Effector CD8-positive, alpha-beta T cell (primary cell): ENCODE measurements around the gene NCKAP5.

Experiments
- DNase-seq: peaks from one replicate; lab custom pipeline; 2025; lab: John Stamatoyannopoulos, UW

NCKAP5 gene

DNA sequence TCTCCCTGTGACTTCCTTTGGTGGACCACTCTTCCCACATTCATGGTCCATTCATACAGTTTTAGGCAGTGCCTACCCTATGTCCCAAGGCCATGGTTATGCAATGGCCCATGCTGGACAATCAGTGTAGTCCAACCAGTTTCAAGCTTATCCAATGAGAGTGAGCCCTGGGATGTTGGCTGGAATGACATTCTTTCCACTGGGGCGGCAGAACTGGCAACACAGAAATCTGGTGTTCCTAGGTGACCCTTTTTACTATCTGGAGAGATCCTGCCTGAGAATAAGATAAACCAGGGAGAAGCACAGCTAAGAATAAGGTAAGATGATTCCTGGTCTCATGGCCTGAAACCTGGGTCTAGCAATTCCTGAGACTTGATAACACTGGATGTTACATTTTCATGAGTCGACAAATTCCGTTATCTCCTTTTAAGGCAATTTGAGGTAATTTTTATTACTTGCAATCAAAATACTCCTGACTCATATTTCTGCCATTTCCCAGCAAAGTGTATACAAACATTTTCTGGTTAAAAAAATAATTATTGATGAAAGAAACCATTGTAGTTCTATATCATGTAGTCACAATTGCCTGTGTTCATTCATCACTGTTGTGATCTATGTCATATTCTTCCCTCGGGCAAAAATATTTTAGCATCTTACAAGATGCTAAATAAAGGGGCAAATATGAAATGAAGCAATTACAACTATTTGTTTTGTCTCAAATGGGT lies 626.8 kb downstream of the NCKAP5 start:
- no peak for DNase-seq

DNA sequence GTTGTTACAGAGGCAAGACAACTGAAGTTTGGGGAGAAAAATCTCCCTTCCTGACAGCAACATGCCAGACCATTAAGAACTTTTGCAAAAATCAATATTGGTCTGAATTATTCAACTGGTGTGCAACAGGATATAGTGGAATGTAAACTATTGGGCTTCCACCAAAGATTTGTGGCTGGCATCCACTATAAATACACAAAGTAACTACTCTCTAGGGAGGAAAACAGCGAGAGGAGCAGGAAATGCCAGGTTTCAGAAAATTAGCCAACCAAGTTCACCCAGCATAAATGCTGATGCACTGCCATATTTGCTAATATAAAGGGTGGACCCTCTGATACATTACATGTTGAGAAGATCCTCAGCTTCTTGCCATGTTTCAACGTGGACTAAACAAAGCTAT lies 630.6 kb downstream of the NCKAP5 start:
- DNase-seq, result no peak

DNA sequence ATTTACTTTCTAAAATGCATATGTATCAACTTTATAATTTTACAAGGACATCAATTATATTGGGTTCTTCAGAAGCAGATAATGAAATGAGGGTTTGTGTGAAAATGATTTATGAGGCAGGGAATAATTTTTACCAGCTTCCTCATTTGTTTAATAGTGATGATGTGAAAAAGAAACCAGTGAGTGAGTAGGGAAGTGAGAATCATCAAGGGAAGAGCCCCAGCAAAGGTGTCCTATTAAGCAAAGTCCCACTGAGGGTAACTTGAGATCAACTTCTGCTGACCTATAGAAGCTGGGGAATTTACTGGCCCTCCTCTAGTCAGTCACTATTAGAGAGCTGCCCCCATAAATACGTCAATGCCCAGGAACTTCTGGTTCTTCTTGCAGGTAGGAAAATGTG lies 631.5 kb downstream of the NCKAP5 start:
- DNase-seq, result no peak

DNA sequence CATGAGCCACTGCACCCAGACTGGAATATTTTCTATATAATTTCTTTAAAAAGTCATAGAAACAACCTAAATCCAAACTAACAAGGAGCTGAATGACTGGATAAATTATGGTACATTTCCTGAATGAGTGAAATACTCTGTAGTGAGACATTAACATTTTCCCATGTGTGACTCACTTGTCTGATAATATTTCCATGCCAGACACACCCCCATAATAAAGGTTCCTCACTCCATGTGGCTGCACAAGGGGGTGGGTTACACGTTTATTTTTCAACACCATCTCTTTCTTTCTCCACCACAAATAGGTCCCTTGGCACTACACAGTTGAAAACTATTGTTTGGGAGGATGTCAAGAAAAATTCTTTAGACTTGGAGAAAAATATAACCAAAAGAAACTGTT lies 632.0 kb downstream of the NCKAP5 start:
- DNase-seq, result no peak

DNA sequence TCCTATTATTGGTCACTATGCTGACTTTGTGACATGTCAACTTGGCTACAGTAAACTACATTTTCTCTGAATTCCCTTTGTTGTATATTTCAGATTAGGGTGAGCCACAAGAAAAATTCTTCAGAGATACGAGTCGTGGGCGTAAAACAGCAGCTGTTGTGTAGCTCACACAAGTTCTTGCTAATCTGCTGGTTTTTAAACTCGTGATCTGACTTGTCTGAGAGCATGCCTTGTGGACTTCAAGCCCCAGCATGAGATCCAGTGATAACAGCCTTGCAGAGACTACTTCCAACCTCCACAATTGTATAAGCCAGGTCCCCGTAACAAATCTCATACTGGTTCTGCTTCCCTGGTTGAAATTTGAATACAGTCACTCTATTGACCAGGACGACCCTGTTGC lies 638.5 kb downstream of the NCKAP5 start:
- no peak for DNase-seq

DNA sequence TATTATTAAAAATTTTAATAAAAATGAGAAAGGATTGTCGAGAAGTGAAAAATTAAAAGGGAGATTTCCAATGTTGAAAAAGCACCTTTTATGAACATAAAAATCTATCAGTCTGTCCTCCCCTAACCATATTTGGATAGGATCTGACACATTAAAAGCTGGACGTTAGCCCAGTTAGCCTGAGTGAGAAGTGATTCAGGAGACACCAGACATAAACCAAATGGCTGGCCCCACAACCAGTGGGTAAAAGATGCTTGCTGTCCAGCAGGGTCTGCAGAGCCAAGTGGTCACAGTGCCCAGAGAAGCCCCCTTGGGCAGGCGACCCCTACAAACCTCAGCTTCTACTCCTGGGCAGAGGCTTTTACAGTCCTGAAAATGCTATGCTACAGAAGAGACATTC lies 644.5 kb downstream of the NCKAP5 start:
- no peak for DNase-seq

DNA sequence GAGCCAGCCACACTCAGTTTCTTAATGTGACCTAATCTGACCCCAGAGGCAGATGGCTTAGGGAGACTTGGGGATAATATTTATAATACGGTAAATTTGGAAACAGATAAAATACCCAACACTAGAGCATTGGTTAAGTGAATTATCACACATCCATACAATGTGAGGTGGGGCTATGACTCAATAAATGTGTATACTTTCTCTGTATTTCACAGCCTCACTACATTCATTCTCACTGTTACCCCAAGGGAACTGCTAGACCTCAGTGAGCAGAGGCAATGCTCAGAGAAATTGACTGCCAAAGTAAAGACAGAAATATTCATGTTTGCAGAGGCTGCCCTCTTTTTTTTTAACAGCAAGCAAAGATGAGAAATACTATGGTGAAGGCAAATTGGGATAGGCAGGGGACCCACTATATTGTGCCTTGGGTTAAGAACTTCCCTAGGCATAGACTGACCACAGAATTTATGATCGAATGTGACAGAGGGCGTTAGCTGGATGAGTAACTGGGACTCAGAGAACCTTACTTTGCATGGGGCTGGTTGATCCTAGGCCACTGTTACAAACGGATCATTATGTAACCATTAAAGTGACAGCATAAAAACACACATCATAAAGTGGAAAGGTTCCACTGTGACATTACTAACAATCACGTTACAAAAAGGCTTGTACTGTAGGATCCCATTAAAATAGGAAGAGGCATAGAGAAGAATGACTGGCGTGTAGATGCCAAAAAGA lies 652.3 kb downstream of the NCKAP5 start:
- no peak for DNase-seq

DNA sequence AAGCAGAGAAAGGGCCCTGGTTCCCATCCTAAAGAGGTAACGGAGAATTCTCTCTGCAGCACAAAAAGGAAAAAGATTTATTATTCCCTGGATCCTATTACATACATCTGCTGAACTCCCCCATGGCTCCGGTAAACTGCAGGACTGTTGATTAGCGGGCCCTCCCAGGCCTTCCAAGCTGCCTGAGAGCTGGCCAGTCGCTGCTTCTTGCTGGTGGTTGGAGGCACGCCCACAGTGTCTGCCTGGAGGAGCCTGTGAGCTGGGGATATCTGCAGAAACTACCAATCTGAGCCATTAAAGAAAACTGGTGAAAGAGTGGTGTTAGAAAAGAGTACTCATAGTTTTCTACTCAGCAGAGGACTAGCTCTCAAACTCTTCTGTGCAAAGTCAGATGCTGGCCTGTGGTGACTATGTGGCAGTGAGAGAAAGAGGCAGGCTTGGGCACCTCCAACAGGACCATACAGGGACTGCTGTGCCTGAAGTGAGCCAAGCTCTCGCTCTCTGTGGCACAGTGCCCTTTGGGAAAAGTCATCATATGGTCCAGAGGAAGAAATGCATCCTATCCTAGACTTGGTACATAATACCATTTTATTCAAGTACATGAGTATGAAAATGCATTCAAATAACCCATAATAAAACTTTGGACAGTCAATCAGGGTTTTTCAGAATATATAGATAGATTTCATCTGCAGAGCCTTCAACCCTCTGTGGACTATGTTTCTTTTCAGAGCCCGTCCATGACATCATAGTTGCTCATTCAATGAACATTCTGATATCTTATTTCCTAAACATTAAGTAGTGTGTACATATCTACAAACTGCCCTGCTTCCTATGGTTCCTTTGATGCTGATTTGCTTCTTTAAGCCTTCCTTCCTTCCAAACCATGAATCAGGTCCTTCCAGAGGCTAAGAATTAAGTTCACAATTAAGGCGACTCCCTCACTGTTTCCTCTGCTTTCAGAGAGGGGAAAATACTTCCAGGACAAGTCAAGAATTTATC lies 656.2 kb downstream of the NCKAP5 start:
- no peak for DNase-seq

DNA sequence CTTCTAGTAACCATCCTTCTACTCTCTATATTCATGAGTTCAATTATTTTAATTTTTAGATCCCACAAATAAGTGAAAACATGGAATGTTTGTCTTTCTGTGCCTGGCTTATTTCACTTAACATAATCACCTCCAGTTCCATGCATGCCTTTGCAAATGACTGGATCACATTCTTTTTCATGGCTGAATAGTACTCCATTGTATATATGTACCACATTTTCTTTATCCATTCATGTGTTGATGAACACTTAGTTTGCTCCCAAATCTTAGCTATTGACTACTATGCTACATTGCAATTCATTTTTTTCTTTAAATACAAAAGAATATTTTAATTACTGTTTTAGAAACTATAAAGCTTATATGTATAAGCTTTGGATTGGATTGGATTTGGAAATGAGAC lies 657.8 kb downstream of the NCKAP5 start:
- no peak for DNase-seq

DNA sequence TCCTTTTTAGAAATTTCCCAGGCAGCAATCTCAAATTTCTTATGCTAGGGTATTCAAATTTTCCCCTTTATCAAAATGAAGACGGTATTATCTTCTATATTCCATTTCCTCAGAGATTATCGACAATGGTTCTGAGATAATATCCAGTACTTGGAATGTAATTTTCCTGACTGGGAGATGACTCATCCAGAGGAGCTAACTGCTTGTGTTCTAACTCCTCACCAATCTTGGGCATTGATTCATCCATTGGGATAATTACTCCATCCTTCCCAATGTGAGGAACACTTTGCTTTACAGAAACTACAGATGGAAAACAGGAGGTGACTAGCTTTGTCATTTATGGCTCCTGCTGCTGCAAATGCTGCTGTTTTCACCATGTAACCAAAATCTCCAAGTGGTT lies 658.8 kb downstream of the NCKAP5 start:
- DNase-seq, result no peak

DNA sequence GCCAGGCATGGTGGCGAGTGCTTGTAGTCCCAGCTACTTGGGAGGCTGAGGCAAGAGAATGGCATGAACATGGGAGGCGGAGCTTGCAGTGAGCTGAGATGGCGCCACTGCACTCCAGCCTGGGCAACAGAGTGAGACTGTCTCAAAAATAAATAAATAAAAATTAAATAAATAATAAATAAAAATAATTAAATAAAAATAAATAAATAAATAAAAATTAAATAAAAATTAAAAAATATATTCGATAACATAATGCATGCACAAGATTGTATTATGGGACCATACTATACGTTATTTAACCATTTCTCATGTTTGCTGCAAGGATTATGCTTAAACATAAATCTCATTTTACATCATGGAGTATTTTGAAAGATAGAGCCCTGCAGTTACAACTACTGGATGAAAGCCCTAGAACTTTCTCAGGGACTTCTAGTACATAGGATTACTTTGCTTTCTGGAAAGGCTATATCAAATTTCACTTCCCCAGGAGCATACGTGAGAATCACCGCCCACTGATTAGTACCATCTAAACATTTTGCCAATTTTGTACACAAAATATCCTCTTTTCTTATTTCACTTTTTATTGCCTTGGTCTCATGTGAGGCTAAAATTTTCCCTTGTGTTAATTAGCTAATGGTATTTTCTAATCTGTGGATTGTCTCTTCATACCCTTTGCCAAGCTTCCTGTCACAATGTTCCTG lies 664.0 kb downstream of the NCKAP5 start:
- no peak for DNase-seq

DNA sequence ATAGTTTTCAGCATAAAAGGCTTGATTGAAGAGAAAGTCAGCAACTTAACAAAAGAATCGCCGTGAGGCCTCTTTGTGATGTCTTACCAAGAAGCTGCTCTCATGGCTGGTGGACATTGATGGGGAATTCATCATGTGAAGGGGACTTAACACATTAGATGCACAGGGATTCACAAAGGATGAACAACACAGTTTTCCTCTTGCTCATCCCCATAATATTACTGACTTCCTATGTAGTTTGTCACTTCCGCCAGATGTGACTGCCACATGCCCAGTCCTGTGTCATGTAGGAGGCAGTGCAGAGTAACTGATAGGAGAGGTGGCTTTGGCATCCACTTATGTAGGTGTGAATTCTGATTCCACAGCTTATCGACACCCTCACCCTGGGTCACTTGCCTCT lies 665.6 kb downstream of the NCKAP5 start:
- DNase-seq, result no peak

DNA sequence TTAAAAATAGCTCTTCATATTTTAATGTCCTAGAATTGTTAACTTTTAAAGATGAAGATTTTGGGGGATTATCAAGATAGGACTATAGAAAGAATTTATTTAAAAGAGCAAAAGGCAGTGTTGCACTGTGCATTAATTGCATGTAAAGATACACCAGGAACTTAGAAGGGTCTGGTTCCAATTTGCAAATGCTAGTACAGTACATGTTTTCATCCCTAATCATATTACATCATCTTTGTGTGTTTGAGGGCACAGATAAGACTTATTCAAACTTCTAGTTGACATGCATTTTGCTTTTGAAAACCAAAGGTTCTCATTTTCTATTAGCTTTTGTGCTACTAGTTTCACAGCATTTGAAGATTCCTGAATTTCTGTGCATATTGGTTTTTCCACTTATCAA lies 666.6 kb downstream of the NCKAP5 start:
- no peak for DNase-seq

DNA sequence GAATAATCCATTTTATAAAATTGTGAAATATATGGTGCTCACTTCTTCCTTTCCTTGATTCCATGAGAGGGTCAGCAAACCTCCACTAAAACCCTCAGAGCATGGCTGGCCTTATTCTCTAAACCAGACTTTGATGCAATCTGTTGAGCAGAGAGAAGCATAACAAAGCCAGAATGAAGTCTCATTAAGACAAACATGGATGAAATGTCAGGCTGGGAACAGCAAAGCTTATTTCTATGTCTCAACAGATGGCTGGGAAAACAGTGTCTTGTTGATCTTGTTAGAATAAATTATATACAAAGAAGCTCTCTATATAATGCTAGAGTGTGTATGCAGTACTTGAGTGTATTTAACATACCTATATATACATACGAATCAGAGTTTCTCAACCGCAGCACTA lies 671.2 kb downstream of the NCKAP5 start:
- DNase-seq, result no peak

DNA sequence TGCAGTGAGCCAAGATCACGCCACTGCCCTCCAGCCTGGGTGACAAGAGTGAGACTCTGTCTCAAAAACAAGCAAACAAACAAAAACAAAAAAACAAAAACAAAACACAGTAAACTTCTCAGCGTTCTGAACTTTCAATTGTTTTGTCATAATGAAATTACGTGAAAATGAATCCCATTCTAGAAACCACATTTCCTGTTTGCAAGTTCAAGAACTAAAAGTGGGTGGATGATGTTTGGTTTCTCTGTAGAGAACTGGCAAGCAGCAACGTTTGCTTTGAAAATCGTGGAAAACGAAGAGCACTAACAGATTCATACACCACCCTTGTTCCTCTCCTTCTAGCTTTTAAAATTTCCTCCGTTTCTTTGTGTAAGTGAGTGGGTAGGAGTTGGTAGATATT lies 672.2 kb downstream of the NCKAP5 start:
- no peak for DNase-seq

DNA sequence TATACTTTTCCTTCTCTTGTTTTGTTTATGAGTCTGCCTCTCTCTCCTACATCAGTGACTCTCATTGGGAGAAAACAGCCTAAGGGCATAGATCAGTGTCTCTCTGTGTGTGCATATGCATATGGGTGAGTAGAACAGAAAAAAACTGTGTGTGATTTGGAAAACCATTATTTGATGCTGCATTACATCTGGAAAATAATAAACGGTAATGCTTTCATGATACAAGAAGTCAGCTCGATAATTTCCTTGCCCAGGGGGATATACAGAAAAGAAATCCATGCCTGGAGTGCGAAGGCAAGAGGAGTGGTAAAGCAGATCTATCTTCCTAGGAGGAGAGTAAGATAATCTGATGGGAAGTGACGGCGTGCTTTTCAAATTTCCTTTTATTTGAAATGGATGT lies 676.8 kb downstream of the NCKAP5 start:
- DNase-seq, result no peak

DNA sequence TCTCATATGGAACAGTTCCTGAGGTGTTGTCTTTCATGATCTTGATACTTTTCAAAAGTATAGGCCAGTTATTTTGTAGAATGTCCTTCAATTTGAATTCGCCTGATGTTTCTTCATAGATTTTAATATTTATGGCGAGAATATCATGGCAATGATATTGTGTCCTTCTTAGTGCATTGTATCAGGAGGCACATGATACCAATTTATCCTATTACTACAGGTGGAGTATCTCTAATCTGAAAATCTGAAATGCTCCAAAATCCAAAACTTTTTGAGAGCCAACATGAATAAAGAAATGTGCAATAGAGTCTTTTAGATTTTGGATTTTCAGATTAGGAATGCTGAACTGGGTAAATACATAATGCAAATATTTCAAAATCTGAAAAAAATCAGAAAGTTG lies 681.7 kb downstream of the NCKAP5 start:
- no peak for DNase-seq

DNA sequence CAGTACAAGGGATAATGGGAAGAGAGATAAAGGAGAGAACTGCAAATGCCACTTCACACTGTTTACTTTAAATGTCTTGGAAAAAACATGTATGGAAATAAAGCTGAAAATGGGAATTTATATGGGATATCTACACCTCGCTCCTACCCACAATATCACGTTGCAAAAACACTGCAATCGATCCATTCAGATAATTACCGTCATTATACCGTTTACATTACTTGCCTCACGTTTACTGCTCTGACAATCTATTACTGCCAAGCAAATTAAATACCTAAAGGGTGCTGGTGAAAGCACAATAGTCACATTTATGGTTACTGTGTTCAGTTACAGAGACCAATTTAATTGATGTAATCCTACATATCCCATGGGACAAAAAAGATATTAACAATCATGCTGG lies 683.6 kb downstream of the NCKAP5 start:
- no peak for DNase-seq

DNA sequence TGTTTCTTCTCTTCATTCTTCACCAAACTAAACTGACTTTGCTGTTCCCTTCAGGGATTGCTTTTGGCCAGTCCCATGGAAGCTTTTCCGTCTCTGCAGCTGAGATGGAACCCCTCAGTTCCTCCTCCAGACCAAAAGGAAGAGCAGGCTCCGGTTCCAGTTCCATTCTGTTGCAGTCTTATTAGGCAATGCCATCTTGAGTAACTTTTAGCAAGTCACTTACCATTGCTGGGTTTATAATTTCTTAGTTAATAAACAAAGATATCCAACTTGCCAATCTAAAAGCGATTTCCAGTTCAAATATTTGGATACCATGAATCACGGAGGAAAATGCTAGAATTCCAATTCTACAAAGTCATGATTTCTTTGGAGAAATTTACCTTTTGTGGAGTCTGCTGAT lies 684.0 kb downstream of the NCKAP5 start:
- no peak for DNase-seq

DNA sequence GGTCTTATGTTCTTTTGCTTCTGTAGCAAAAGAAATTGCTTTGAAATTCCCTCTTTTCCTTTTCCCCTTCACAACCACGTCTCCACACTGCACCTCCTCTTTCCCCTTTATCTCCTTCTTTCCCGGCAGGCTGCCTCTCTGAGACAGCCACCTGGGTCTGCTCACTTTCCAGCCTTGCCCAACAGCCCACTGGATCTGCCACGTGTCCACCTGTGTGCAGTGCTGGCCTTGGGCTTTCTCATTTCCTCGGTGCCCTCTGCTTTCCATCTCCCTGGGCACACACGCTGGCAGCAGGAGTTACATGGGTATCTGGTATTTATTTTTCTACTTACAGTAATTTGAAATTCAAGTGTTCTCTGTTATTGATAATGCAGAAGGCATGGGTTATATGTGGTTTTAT lies 684.8 kb downstream of the NCKAP5 start:
- DNase-seq, result no peak

DNA sequence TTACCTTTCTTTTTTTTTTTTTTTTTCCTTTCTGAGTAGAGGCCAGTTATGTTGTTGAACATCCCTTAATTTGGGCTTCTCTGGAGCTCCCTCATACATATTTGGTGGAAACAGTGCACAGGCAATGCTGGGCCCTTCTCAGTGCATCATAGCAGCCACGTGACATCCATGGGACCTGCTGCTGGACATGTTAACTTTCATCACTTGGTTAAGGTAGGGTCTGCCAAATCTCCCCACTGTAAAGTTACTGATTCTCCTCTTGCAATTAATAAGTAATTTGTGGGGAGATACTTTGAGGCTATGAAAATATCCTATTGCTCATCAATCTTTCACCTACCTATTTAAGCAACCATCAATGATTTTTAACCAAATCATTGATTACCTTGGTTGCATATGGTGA lies 686.7 kb downstream of the NCKAP5 start:
- DNase-seq, result no peak

DNA sequence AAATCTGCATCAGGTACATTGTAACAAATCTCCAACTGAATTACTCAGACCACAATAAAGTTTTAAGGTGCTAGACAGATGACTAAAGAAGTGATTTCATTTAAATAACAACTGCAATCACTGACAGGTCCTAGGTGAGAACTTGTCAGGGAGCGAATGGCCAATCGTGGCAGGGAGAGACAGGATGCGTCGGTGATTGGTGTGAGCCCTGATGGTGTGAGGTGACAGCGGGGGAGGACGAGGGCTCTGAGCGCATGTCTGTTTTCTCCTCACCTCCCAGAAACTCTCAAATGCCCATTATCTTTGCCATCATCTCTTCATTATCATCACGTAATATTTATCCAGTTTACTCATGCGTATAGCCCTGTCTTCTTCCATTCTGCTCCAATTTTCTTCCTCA lies 690.3 kb downstream of the NCKAP5 start:
- DNase-seq, result no peak
